Thymus (tissue), 11 donors: ENCODE data around the gene NPC1L1. TPM values are rescaled to one million over a fixed set of nuclear protein-coding genes. Genes with fewer than 3 reads are reported as not detected.
"Not testable (repeated sequence)": the region's sequence is repeated elsewhere in the genome, so short reads cannot be mapped to it uniquely, and the experiment has no call there.

Source experiments
- DNase-seq, 9 donors: peaks; one replicate each; pipeline ENCODE4 v3.0.0-alpha.2; 2013; ENCODE audit warnings: low spot score in 9 of 9, low read depth in 6 of 9, missing footprints in 1 of 9
- H3K27ac ChIP-seq, 2 donors: one replicate each; pipeline ENCODE4 v1.5.1; 2013; ENCODE audit warnings: control low read depth in 1 of 2, low read depth in 1 of 2, low read length in 1 of 2, mild to moderate bottlenecking in 1 of 2, moderate library complexity in 1 of 2
- H3K27me3 ChIP-seq, 2 donors: one replicate each; pipeline ENCODE4 v1.5.1; 2013; ENCODE audit warnings: low read length in 1 of 2; ENCODE audit not compliant: control insufficient read depth in 2 of 2, insufficient read depth in 1 of 2
- H3K36me3 ChIP-seq, 2 donors: one replicate each; pipeline ENCODE4 v1.5.1; 2013; ENCODE audit warnings: low read length in 1 of 2, mild to moderate bottlenecking in 1 of 2, moderate library complexity in 1 of 2; ENCODE audit not compliant: control insufficient read depth in 2 of 2, insufficient read depth in 2 of 2
- H3K4me1 ChIP-seq, 2 donors: one replicate each; pipeline ENCODE4 v1.5.1; 2013; ENCODE audit warnings: low read length in 2 of 2; ENCODE audit not compliant: control insufficient read depth in 2 of 2, insufficient read depth in 2 of 2
- H3K4me3 ChIP-seq, 2 donors: one replicate each; pipeline ENCODE4 v1.5.1; 2013; ENCODE audit warnings: low read length in 2 of 2, control low read depth in 1 of 2, mild to moderate bottlenecking in 1 of 2
- H3K9me3 ChIP-seq, 2 donors: one replicate each; pipeline ENCODE4 v1.5.1; 2013; ENCODE audit warnings: low read length in 1 of 2, mild to moderate bottlenecking in 1 of 2; ENCODE audit not compliant: control insufficient read depth in 2 of 2, insufficient read depth in 1 of 2
- WGBS: extraction: QIAGEN DNeasy Blood & Tissue Kit; methylation state at CpG from one replicate; pipeline ENCODE4 v1.1.7; 2013; 5-methylcytosine and 5-hydroxymethylcytosine counted together
- polyA plus RNA-seq: library from polyadenylated mRNA; stranded (reverse); fragments of 200-250 nt; gene quantifications from one replicate; pipeline ENCODE4 v1.2.3, GENCODE V29; 2013
- total RNA-seq: library from RNA; stranded (reverse); fragments of 120-200 nt; gene quantifications from one replicate; pipeline ENCODE4 v1.2.4, GENCODE V29; 2013
- donor health status: healthy.

Gene NPC1L1
- total and polyA plus RNA-seq, 2 donors = under 0.01 to 0.14 TPM

DNA sequence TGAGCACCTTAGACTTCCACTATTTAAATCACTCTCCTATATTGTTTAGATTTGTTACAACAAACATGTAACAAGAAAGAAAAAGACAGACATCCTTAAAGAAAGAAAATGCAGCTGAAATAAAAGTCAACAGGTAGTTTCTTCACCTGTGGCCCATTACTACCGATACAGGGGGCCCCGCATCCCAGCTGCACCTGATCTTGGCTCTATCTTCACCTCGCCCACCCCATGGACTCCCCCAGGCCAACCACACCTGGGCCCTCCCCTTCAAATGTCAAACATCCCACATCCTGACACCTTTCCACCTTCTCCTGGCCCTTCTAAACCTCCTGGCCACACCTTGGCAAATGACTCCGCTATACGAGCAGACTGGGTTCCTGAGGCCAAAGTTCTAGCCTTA is 25.6 kb upstream of the NPC1L1 start:
- 96% methylated on average over 5 of the region's 5 CpGs for WGBS
- no peaks in the 10 kb centered on the region for H3K9me3 ChIP-seq
- no peaks in the 10 kb centered on the region for H3K4me1 ChIP-seq
- no peak overlapping the region for H3K4me3 ChIP-seq
- H3K27ac ChIP-seq = no peak overlapping the region
- no peak for DNase-seq
- H3K36me3 ChIP-seq = peaks cover 69 to 71% of the 10 kb centered on the region in 2 donors
- H3K27me3 ChIP-seq = no peaks in the 10 kb centered on the region

DNA sequence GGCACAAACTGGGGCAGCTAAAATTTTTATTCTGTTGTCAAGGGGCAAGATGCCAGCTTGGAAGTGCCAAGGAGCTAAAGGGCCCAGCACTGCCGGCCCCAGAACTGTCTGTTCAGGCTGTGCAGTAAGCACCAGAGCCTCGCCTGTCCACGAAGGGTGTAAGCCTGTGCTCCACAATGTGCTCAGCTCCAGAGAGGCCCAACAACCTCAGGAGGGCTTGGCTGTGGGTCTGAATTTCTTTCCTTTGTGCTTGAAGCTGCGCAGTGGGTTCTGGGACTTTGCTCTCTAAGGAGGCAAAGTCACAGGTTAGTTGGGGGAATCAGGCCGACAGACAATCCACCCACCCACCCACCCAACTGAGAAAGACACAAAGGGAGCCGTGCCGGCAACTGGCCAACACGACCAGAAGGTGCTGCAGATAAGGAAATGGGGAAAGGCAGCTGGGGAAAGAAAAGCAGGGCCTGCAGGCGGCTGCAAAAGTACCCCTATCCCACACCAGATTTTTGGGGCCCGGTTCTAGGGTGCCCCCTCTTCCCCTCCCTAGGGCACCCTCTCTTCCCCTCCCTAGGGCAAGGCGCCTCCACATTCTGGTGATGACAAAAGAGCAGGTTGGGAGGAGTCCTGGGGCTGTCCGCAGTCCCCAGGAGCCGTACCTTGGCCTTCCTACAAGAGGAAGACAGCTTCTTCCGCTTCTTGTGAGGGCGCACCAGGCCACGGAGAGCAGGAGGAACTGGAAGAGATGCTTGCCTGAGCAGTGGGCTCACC is 24.8 kb upstream of the NPC1L1 start:
- Histone ChIP-seq H3K27ac (no peak overlapping the region), H3K4me1 (no peaks in the 10 kb centered on the region), H3K9me3 (no peaks in the 10 kb centered on the region), H3K27me3 (no peaks in the 10 kb centered on the region), H3K4me3 (no peak overlapping the region), H3K36me3 (peaks cover 63 to 64% of the 10 kb centered on the region in 2 donors)
- no peak for DNase-seq
- WGBS = 94% methylated on average over 16 of the region's 16 CpGs

DNA sequence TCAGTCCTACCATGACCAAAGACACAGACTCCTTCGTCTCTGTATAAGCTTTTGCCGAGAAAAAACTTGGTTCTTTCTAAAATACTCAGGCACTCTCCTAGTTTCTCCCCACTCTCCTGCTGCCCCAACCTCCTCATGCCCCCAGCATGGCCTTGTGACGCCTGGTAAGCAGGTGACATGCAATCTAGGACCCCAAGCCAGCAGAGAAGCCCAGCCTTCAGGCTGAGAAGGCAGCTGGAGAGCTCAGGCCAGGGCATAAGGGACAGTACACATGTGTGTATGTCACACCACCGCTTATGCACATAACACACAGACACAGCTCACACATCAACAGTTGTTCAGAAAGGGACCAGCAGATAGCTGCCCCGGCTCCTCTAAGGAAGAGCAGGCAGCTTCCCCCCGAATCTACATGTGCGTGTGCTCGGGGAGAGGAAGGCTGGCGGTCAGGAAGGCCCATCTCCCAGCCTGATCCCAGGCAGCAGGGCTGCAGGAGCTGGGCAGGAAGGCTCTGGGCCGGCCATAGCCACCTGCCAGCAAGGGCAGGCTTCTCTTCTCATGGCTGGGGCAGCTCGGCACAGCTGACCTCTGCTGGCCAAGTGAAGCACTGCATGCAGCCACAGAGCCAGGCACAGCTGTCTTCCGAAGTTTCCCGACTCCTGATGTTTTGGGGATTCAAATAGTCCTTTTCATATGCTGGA is 24.1 kb upstream of the NPC1L1 start:
- peaks cover 56 to 58% of the 10 kb centered on the region in 2 donors for H3K36me3 ChIP-seq
- WGBS = 78% methylated on average over 13 of the region's 13 CpGs
- DNase-seq = peak in 4 of 9 donors; percentile 28 to 55 (median 45)
- H3K4me3 ChIP-seq = no peak overlapping the region
- no peaks in the 10 kb centered on the region for H3K9me3 ChIP-seq
- H3K4me1 ChIP-seq = no peaks in the 10 kb centered on the region
- H3K27me3 ChIP-seq = no peaks in the 10 kb centered on the region
- H3K27ac ChIP-seq = no peak overlapping the region

DNA sequence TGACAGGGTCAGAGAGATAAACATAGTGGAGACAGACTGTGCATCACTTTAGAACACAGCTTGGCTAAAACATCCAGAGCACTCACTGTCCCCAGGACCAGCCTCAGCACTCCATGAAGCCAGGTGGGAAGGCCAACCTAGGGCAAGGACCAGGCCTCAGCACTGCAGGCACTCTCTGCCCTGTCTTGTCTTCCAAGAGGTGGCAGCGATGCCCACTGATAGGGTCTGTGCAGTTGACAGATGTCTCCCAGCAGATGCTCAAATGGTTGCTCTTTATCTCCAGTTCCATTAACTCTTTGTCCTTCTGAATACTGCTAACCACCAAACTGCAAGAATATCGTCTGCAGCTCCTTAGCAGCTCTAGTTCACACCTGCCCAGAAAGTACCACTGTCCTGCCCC is 23.5 kb upstream of the NPC1L1 start:
- WGBS = 98% methylated on average over 2 of the region's 2 CpGs
- DNase-seq = no peak

DNA sequence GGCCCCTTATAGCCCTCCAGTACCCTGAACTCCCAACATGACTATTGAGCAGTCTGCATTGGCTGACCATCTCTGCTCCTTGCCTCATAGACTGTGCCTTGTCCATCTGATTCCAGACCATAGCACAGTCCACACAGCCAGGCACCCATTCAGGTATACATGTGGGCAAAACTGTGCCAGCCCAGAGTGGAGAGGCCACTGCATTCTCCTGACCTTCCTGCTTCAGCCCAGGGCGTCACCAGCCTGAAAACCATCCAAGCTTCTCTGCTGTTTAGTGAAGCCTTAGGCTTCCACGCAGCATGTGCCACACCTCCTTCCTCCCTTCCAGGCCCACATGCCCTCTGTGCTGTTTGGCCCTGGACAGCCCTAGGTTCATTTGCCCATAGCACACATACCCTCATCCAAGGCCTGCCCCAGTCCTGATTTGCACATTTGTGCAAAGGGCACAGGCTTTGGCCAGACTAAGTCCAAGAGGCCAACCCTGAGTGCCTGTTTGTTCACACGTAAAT is 22.1 kb upstream of the NPC1L1 start:
- DNase-seq = no peak
- Histone ChIP-seq H3K9me3 (no peaks in the 10 kb centered on the region), H3K27ac (no peak overlapping the region), H3K4me3 (no peak overlapping the region), H3K27me3 (no peaks in the 10 kb centered on the region), H3K36me3 (peaks cover 36 to 38% of the 10 kb centered on the region in 2 donors), H3K4me1 (no peaks in the 10 kb centered on the region)
- 96% methylated on average over 3 of the region's 3 CpGs for WGBS

More for the DNA sequence above, 23.5 kb upstream of the NPC1L1 start:
- Histone ChIP-seq H3K4me3 (no peak overlapping the region), H3K27ac (no peak overlapping the region), H3K36me3 (peaks cover 50 to 52% of the 10 kb centered on the region in 2 donors), H3K9me3 (no peaks in the 10 kb centered on the region), H3K4me1 (no peaks in the 10 kb centered on the region), H3K27me3 (no peaks in the 10 kb centered on the region)

DNA sequence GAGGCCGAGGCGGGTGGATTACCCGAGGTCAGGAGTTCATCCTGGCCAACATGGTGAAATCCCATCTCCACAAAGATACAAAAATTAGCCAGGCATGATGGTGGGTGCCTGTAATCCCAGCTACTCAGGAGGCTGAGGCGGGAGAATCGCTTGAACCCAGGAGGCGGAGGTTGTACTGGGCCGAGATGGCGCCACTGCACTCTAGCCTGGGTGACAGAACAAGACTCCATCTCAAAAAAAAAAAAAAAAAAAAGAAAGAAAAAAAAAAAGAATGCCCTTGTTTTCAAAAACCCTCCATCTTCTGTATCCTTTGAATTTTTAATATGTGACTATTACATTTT is 21.5 kb upstream of the NPC1L1 start:
- H3K36me3 ChIP-seq = peaks cover 30 to 32% of the 10 kb centered on the region in 2 donors
- not testable (repeated sequence) for DNase-seq, H3K27me3 ChIP-seq, H3K9me3 ChIP-seq, H3K4me3 ChIP-seq, H3K27ac ChIP-seq, H3K4me1 ChIP-seq
- 98% methylated on average over 8 of the region's 8 CpGs for WGBS

DNA sequence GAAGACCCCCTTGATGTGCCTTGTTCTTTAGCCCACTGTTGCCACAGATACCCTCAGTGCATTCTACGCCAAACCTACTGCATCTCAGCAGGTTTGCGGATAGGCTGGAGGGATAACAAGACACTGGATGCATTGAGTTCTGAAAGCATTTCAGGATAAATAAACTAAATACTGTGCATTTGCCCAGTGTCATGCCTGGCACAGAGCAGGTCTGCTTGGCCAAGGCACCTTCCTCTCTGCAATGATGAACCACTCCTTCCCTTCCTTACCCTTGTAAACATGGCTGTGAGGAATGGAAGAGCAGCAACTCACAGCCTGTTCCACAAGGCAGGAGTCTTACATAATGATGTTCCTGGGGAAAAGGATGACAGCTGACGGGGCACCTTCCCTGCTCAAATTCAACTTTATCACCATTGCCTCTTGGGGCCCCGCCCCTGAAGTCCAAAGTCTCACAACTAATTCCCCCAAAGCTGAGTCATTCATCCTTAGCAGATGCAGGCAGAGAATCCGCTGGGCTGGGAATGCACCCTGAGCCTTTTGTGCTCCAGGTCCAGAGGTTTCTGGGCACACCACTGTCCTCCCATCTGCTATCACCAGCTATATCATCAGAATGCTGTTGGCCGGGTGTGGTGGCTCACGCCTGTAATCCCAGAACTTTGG is 21.0 kb upstream of the NPC1L1 start:
- no peaks in the 10 kb centered on the region for H3K4me1 ChIP-seq
- H3K27me3 ChIP-seq = no peaks in the 10 kb centered on the region
- H3K4me3 ChIP-seq = no peak overlapping the region
- no peak overlapping the region for H3K27ac ChIP-seq
- peaks cover 25 to 27% of the 10 kb centered on the region in 2 donors for H3K36me3 ChIP-seq
- no peaks in the 10 kb centered on the region for H3K9me3 ChIP-seq
- DNase-seq = no peak
- WGBS = 96% methylated on average over 7 of the region's 7 CpGs

DNA sequence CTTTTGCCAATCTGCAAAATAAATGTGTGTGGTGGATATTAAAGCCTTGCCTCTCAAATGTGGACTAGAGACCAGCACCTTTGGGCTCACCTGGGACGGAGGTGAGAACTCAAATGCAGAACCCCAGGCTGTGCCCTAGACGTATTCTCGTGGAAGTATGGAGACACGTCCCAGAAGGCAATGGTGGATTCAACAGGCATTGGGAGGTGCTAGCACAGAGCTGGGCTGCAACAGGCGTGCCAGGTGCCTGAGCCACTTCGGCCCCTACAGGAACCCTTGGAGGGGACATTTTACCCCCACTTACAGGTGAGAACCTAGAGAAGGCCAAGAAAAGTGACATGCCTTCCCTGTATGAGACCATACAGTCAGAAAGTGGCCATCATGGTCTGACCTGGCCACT is 20.4 kb upstream of the NPC1L1 start:
- Histone ChIP-seq H3K36me3 (peaks cover 21 to 23% of the 10 kb centered on the region in 2 donors), H3K27me3 (no peaks in the 10 kb centered on the region), H3K27ac (no peak overlapping the region), H3K4me3 (no peak overlapping the region), H3K4me1 (no peaks in the 10 kb centered on the region), H3K9me3 (no peaks in the 10 kb centered on the region)
- WGBS = 94% methylated on average over 6 of the region's 6 CpGs
- no peak for DNase-seq

DNA sequence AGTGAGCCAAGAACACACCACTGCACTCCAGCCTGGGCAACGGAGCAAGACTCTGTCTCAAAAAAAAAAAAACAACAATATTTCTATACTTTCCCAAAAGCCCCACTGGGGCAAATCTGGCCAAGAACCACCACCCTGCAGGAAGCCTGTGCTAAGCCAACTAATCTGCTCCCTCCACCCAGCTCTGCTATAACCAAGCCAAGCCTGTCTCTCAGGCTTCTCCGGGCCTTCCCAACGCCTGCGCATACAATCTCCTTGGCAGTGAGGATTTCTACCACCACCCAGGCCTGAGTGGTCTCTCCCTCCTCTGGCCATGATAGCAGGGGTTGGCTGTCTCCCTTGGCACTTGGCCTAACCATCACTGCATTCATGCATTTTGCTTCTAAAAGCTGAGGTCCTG is 18.4 kb upstream of the NPC1L1 start:
- no peak for DNase-seq
- Histone ChIP-seq H3K9me3 (no peaks in the 10 kb centered on the region), H3K27me3 (no peaks in the 10 kb centered on the region), H3K4me3 (no peak overlapping the region), H3K27ac (no peak overlapping the region), H3K36me3 (peaks cover 1 to 5% of the 10 kb centered on the region in 2 donors), H3K4me1 (no peaks in the 10 kb centered on the region)
- WGBS = 97% methylated on average over 4 of the region's 4 CpGs
